Fibroblast of mammary gland (primary cell): Measurements from ENCODE around the gene KIFAP3.

Experiments
- DNase-seq: peaks from one replicate; pipeline ENCODE4 v3.0.0-alpha.2; 2010; ENCODE audit warnings: low read depth
- H3K4me3 ChIP-seq: 2 replicates; pipeline ENCODE4 v1.5.1; 2011; ENCODE audit warnings: low read depth, mild to moderate bottlenecking, low read length, moderate library complexity; ENCODE audit not compliant: control insufficient read depth
- TF ChIP-seq, protein P1 (sequence below): conservative IDR thresholded peaks from 2 replicates; pipeline ENCODE4 v1.5.1; 2011; ENCODE audit warnings: low read depth, low read length, inconsistent platforms; ENCODE audit not compliant: control insufficient read depth, insufficient read depth

KIFAP3 gene

DNA sequence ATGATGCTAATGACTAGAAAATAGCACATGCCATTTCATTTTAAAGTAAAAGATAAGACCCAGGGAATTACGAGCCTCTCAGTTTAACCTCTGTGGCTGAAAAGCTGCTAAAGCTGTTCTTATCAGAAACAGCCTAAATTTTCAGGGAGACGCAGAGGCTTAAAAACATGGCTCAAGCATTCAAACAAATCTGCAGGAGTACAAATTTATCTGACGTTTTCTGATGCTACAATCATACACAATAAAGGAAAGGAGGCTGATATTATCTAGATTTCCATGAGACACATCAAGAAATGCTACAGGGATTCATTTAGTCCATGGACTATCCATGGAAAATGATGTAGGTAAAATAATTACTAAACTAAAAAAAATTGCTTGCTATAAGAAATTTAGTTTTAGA, 115.5 kb downstream of the KIFAP3 start:
- H3K4me3 ChIP-seq: no peak overlapping the region
- no peak for DNase-seq
- TF ChIP-seq, protein P1, sequence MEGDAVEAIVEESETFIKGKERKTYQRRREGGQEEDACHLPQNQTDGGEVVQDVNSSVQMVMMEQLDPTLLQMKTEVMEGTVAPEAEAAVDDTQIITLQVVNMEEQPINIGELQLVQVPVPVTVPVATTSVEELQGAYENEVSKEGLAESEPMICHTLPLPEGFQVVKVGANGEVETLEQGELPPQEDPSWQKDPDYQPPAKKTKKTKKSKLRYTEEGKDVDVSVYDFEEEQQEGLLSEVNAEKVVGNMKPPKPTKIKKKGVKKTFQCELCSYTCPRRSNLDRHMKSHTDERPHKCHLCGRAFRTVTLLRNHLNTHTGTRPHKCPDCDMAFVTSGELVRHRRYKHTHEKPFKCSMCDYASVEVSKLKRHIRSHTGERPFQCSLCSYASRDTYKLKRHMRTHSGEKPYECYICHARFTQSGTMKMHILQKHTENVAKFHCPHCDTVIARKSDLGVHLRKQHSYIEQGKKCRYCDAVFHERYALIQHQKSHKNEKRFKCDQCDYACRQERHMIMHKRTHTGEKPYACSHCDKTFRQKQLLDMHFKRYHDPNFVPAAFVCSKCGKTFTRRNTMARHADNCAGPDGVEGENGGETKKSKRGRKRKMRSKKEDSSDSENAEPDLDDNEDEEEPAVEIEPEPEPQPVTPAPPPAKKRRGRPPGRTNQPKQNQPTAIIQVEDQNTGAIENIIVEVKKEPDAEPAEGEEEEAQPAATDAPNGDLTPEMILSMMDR: no peak

DNA sequence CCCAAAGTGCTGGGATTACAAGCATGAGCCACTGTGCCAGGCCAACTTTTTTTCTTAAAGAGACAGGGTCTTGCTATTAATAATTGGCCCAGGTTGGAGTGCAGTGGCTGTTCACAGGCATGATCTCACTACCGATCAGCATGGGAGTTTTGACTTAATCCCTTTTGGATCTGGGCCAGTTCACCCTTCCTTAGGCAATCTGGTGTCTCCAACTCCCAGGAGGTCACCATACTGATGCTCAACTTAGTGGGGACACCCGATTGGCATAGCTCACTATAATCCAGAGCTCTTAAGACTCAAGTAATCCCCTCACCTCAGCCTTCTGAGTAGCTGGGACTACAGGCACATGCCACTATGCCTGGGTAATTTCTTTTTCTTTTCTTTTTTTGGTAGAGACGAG, 116.6 kb downstream of the KIFAP3 start:
- no peak overlapping the region for H3K4me3 ChIP-seq
- TF ChIP-seq, protein P1: no peak
- no peak for DNase-seq

DNA sequence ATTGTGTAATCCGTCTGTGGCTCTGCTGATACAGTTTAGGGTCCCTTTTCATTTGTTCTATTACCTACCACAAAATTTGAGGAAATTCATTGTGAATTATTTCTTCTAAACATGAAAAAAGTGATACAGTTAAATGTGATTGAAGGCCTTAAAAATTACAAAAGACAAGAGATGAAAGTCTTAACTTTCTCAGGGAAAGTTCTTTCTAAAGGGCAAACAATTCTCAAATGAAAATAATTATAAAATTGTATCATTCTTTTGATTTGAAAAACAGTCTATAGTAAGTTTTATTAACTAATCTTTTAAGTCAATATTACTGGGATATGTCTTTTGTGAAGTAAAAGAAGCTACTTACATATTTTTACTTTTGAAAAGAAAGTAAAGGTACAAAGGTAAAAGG, 123.4 kb downstream of the KIFAP3 start:
- H3K4me3 ChIP-seq: no peak overlapping the region
- no peak for DNase-seq
- TF ChIP-seq, protein P1: no peak

DNA sequence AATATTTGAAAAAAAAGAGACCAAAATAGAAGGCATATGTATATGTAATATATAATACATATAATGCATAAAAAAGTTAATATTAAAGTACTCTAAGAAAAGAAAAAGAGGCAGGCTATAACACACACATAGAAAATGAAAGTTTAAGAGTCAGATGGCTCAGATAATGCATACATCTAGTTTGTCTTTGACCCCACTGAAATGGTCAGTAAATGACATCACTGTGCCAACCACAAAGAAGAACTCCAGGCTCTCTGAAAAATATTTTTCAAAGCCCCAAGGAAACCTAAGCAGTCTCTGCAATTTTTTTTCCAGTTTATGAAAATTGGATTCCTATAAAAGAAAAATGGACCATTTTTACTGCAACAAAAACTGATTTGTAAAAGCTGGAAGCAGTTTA, 125.4 kb downstream of the KIFAP3 start:
- DNase-seq: peak; percentile 42
- TF ChIP-seq, protein P1: no peak

DNA sequence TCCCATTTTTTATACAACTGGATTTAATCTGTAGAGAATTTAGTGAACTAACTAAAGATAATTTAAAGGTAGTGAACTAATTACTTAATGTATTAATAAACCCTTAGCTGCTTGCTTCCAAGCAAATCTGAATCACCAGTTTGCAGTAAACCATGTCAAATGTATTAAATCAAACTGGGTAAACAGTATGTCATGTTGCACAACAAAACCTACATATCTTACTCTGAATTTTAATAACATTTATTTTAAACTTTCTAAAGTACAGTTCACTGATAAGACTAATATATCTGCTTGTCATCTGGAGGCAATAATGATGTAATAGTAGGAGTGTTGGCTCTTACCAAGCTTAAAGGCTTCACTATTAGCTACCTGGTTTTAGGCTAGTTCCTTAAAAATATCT, 128.3 kb downstream of the KIFAP3 start:
- TF ChIP-seq, protein P1: no peak
- DNase-seq: no peak
- H3K4me3 ChIP-seq: no peak overlapping the region

More for the DNA sequence above, 125.4 kb downstream of the KIFAP3 start:
- H3K4me3 ChIP-seq: no peak overlapping the region

DNA sequence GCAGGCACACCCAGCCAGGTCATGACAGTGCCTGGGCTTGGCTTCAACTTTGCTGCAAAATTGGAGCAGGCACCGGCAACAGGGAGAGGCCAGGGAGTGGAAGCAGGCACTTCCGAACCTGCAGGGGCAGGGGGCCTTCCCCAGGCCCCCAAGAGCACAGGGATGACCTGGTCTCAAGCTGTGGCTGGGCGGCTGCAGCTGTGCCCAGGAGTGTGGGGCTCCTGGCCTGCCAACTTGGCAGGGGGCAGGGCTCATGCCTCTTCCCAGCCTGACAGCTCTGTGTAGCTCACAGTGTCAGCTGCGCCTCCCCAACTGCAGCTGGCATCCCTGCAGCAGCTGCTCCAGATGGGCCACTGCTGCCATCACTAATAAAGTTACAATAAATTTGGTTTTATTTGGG, 129.3 kb downstream of the KIFAP3 start:
- DNase-seq: no peak
- TF ChIP-seq, protein P1: no peak
- H3K4me3 ChIP-seq: no peak overlapping the region

DNA sequence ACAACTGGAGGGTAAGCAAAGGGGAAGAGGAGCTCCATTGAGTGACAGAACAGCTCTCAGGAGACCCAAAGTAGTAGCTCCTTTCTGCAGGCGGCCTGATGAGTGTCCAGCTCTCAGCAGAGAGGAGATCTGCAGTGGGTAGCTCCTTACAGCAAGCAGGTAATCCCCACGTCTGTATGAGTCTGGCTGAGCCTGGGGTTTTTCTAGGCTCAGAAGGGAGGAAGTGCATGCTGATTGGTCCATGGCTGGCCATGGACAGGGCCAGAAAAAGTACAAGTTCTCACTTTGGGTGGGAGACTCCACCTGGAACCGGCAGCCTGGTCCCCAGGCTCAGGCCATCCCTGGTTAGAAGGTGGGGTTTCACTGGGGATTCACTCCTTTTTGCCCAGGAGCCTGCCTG, 129.9 kb downstream of the KIFAP3 start:
- H3K4me3 ChIP-seq: no peak overlapping the region
- TF ChIP-seq, protein P1: no peak
- no peak for DNase-seq
